Measurements from ENCODE around the gene DLG2.
"Not testable (repeated sequence)": the region's sequence is repeated elsewhere in the genome, so short reads cannot be mapped to it uniquely, and the experiment has no call there.

Gene DLG2

GRCh38 chr11:83639995-83640758 is 1987.0 kb downstream of the DLG2 start:
- DNase-seq, result no peak

GRCh38 chr11:83635166-83635565 is 1992.0 kb downstream of the DLG2 start:
- DNase-seq, result no peak

GRCh38 chr11:83630211-83630610 is 1996.9 kb downstream of the DLG2 start:
- DNase-seq, result no peak

GRCh38 chr11:83629775-83630174 is 1997.4 kb downstream of the DLG2 start:
- DNase-seq, result no peak

GRCh38 chr11:83628622-83629355 is 1998.4 kb downstream of the DLG2 start:
- no peak for DNase-seq

- no peak for DNase-seq
Observed at GRCh38 chr11:83625336-83625735, 2001.8 kb downstream of the DLG2 start.

GRCh38 chr11:83617671-83618070 is 2009.5 kb downstream of the DLG2 start:
- no peak for DNase-seq

GRCh38 chr11:83613767-83614121 is 2013.4 kb downstream of the DLG2 start:
- DNase-seq, result no peak

GRCh38 chr11:83612891-83613766 is 2014.0 kb downstream of the DLG2 start:
- DNase-seq, result peak; percentile 26

- DNase-seq, result no peak
Observed at GRCh38 chr11:83611600-83611999, 2015.5 kb downstream of the DLG2 start.

- DNase-seq, result no peak
Observed at GRCh38 chr11:83611031-83611430, 2016.1 kb downstream of the DLG2 start.

GRCh38 chr11:83609191-83609590 is 2018.0 kb downstream of the DLG2 start:
- no peak for DNase-seq

GRCh38 chr11:83608571-83608970 is 2018.6 kb downstream of the DLG2 start:
- DNase-seq, result no peak

GRCh38 chr11:83601914-83602527 is 2025.1 kb downstream of the DLG2 start:
- DNase-seq, result no peak

GRCh38 chr11:83601201-83601913 is 2025.8 kb downstream of the DLG2 start:
- DNase-seq, result no peak

- DNase-seq, result no peak
Observed at GRCh38 chr11:83600661-83601060, 2026.5 kb downstream of the DLG2 start.

GRCh38 chr11:83599066-83599465 is 2028.1 kb downstream of the DLG2 start:
- no peak for DNase-seq

- not testable (repeated sequence) for DNase-seq
Observed at GRCh38 chr11:83587797-83588196, 2039.3 kb downstream of the DLG2 start.

GRCh38 chr11:83583757-83584366 is 2043.3 kb downstream of the DLG2 start:
- DNase-seq, result peak; percentile 57

- DNase-seq, result no peak
Observed at GRCh38 chr11:83574519-83574918, 2052.6 kb downstream of the DLG2 start.

- no peak for DNase-seq
Observed at GRCh38 chr11:83572581-83573496, 2054.3 kb downstream of the DLG2 start.

All from activated CD4-positive, alpha-beta T cell treated with anti-CD3 and anti-CD28 coated beads, Interleukin-2, Interleukin-6, amounts not matched to agents 100 ng/mL and 50 ng/mL, durations not matched to agents 16 hours and 8 hours (primary cell).